8988T (cell line): ENCODE results near the gene CHRNA3.

Source experiments
- DNase-seq: peaks from one replicate; pipeline ENCODE4 v3.0.0; 2011

CHRNA3 gene

DNA sequence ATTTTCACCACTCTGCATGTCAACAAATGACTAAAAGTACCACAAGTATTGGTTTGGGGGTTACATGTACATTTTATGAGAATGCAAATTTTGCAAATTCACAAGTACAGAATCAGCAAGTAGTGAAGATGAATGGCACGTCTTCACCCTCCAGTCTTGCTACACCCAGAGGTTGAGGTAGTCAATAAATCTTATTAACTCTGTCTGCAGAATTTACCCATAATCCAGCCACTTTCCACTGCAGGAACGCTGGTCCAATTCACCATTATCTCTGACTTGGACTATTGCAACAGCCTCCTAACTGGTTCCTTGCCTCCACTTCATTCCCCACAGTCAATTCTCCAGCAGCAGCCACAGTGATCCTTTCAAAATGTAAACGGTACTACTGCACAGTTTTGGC, 70.0 kb downstream of the CHRNA3 start:
- no peak for DNase-seq

DNA sequence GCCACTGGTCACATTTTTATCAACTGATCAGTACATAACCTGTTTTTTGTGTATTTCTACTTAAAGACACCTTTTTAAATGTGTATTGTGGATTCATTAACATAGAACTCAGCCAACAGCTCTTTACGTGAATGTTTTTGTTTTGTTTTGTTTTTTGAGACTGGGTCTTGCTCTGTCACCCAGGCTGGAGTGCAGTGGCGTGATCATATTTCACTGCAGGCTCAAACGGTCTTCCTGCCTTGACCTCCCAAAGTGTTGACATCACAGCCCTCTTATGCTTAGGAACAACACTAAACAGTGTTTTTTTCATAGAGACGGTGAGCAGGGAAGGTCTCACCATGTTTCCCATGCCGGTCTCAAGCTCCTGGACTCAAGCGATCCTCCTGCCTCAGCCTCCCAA, 70.6 kb downstream of the CHRNA3 start:
- no peak for DNase-seq
